Activated naive CD8-positive, alpha-beta T cell treated with anti-CD3 and anti-CD28 coated beads, Interleukin-2, amount 10 ng/mL, durations not matched to agents 7 days and 5 days (primary cell): ENCODE measurements around the gene AGXT2. TPM values are rescaled to one million over a fixed set of nuclear protein-coding genes. Genes with fewer than 3 reads are reported as not detected.
"Not testable (repeated sequence)": the region's sequence is repeated elsewhere in the genome, so short reads cannot be mapped to it uniquely, and the experiment has no call there.

ENCODE experiments used
- ATAC-seq: fragments of 150-1000 bp; cut with Tn5 transposase; one replicate; pipeline ENCODE4 v1.10.0; 2021; ENCODE audit warnings: low read depth, moderate library complexity
- POLR2A ChIA-PET: fragments of 350-600 bp; sonication (Branson Sonifier 250); formaldehyde crosslinking; loops from one replicate; lab custom pipeline; 2021; ENCODE audit warnings: antibody characterized with exemption; lab: Charles Lee
- DNase-seq: peaks from one replicate; pipeline ENCODE4 v3.0.0; 2021
- H3K27ac Mint-ChIP-seq: one replicate; pipeline ENCODE4 v1.8.0; 2022; ENCODE audit warnings: mild to moderate bottlenecking, mixed read lengths
- H3K27me3 Mint-ChIP-seq: one replicate; pipeline ENCODE4 v1.8.0; 2022; ENCODE audit warnings: mild to moderate bottlenecking, moderate library complexity, mixed read lengths
- H3K36me3 Mint-ChIP-seq: one replicate; pipeline ENCODE4 v1.8.0; 2021; ENCODE audit warnings: mild to moderate bottlenecking, mixed read lengths
- H3K4me1 Mint-ChIP-seq: one replicate; pipeline ENCODE4 v1.8.0; 2021; ENCODE audit warnings: mixed read lengths
- H3K4me3 Mint-ChIP-seq: one replicate; pipeline ENCODE4 v1.8.0; 2022; ENCODE audit warnings: mild to moderate bottlenecking, moderate library complexity, mixed read lengths
- H3K9me3 Mint-ChIP-seq: one replicate; pipeline ENCODE4 v1.8.0; 2021; ENCODE audit warnings: mixed read lengths
- total RNA-seq, 2 experiments: library from RNA; stranded (reverse); gene quantifications; one replicate each; pipeline ENCODE4 v1.2.3, GENCODE V29; 2021

Gene AGXT2
- total RNA-seq, 2 experiments from 2014 or later, result not detected

DNA sequence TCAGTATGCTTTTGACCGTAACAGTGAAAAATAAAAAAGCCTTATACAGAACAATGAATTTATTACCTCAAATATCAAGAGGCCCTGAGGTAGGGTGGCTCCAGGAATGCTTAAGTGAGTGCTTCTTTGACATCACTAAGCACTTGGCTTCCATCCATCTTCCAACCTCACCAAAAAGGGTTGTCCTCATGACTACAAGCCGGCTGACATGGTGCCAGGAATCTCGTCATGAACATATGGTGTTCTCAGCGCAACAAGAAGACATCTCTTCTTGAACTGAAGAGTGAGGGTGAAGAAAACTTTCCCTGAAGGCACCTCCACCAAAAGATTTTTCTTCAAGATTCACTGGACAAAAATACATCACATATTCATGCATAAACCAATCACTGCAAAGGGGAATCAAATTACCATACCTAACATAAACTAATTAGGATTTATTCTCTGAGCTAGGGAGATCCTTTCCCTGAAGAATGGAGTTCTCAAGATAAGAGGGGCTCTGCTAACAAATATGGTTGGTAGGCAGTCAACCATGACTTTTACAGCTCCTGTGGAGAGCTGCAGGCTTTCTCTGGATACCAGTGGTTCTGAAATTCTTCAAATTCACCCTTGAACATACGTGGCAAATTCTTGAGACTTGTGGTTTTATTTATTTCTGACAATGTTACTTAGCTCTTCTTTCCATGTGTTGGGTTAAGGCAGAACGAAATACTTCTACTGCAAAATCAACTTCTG is 49.5 kb downstream of the AGXT2 start:
- Mint-ChIP-seq H3K4me3 (no peak overlapping the region), H3K36me3 (no peaks in the 10 kb centered on the region), H3K4me1 (no peaks in the 10 kb centered on the region), H3K27me3 (peaks cover 25% of the 10 kb centered on the region), H3K27ac (no peak overlapping the region), H3K9me3 (no peaks in the 10 kb centered on the region)
- DNase-seq (no peak), ATAC-seq (no peak)
- POLR2A ChIA-PET, result no interaction called here

DNA sequence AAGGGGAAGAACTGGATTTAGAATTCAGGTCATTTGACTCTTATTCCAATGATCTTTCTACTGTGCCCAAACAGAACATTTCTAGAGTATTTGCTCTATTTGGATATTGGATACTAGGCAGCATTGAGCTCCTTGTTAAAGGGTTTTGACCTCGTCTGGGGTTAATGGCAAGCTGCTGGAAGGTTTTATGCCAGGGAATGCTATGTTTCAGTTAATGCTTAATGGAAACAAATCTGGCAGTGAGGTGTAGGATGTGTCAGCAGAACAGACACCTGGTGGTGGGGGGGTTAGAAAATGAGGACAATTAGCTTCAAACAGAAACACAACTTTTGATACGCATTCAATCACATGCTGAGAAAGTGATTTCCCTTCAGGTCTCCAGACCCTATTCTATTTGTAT is 51.5 kb downstream of the AGXT2 start:
- no peak overlapping the region for H3K4me3 Mint-ChIP-seq
- no peak overlapping the region for H3K27ac Mint-ChIP-seq
- H3K9me3 Mint-ChIP-seq, result no peaks in the 10 kb centered on the region
- ATAC-seq (no peak), DNase-seq (no peak)
- H3K36me3 Mint-ChIP-seq, result no peaks in the 10 kb centered on the region
- POLR2A ChIA-PET, result no interaction called here
- H3K4me1 Mint-ChIP-seq, result no peaks in the 10 kb centered on the region
- H3K27me3 Mint-ChIP-seq, result peaks cover 21% of the 10 kb centered on the region

DNA sequence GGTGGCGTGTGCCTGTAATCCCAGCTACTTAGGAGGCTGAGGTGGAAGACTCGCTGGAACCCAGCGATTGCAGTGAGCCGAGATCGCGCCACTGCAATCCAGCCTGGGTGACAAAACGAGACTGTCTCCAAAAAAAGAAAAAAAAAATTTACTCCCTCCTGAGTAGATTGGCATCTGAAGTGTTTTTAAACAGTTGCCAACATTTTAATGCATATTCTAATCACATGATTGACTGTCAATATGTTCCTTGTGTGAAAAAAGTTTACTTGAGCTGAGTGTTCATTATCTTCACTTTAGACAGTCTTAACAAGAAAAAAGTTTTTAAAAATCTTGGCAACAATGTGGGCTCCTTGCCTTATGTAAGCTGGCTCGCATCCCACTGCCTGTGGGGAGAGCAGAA is 53.8 kb downstream of the AGXT2 start:
- Mint-ChIP-seq H3K27ac (no peak overlapping the region), H3K36me3 (no peaks in the 10 kb centered on the region), H3K4me3 (no peak overlapping the region), H3K4me1 (no peaks in the 10 kb centered on the region), H3K9me3 (no peaks in the 10 kb centered on the region), H3K27me3 (peaks cover 26% of the 10 kb centered on the region)
- POLR2A ChIA-PET, result no interaction called here
- no peak for ATAC-seq
- no peak for DNase-seq

DNA sequence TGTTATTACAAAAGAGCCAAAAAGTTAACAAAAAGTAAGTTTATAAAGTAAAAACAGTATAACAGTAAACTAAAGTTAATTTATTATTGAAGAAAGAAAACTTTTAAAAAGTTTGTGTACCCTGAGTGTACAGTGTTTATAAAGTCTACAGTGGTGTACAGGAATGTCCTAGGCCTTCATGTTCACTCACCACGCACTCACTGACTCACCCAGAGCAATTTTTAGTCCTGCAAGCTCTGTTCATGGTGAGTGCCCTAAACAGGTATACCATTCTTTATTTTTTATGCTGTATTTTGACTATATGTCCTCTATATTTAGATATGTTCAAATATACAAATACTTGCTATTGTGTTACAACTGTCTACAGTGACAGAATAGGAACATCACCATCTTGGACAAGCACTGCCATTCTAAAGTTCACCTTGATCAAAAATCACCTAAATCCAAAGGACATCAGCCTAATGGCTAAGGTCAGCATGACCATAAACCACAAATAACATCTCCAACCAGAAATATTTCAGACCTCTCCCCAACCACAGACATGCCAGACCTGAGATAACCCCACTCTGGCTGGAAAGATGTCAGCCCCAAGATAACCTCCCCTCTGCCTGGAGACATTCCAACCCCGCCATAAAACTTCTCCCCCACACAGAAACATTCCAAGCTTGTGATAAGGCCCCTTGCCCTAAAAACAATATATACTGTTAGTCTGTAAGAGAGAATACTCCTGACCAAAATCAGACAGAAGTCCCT is 56.1 kb downstream of the AGXT2 start:
- Mint-ChIP-seq H3K4me3 (no peak overlapping the region), H3K9me3 (peaks cover 6% of the 10 kb centered on the region), H3K4me1 (no peaks in the 10 kb centered on the region), H3K27ac (no peak overlapping the region), H3K36me3 (peaks cover 1% of the 10 kb centered on the region), H3K27me3 (peaks cover 30% of the 10 kb centered on the region)
- POLR2A ChIA-PET, result no interaction called here
- DNase-seq, result no peak
- no peak for ATAC-seq

DNA sequence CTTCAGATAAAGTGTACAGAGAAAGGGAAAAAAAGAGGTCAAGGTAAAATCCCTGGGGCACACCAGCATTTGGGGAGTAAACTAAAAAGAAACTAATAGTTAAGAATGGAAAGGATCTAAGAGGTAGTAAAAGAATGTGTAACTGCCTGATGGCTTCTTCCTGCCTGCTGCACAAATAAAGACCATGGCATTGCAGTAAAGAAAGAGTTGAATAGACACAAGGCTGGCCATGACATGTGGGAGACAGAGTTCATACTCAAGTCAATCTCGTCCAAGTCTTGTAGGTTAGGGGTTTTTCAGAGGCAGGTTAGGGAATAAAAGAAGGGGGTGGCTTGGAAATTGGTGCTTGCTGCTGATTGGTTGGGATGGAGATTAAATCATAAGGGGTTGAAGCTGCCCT is 60.8 kb downstream of the AGXT2 start:
- Mint-ChIP-seq H3K36me3 (peaks cover 1% of the 10 kb centered on the region), H3K4me3 (no peak overlapping the region), H3K9me3 (peaks cover 9% of the 10 kb centered on the region), H3K4me1 (no peaks in the 10 kb centered on the region), H3K27ac (no peak overlapping the region), H3K27me3 (peaks cover 13% of the 10 kb centered on the region)
- DNase-seq (no peak), ATAC-seq (no peak)
- POLR2A ChIA-PET, result no interaction called here

DNA sequence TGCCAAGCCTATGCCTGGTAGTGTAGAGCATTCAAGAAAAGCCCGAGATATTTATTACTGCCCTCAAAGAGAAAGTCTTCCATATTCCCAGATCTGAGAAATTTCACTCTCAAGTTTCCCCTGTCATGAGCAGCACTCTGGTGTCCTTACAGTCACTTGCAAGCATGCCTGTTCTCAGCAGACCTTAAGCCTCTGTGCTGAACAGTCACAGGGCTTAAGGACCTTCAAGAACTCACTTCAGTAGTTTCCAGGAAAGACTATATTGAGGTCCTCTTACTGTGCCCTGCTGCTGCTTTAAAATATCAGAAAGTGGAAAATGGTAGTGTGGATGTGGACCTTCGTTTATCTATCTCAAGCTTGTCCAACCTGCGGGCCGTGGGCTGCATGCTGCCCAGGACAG is 64.9 kb downstream of the AGXT2 start:
- DNase-seq, result no peak
- Mint-ChIP-seq H3K4me1 (no peaks in the 10 kb centered on the region), H3K27me3 (no peaks in the 10 kb centered on the region), H3K4me3 (no peak overlapping the region), H3K36me3 (peaks cover 1% of the 10 kb centered on the region), H3K27ac (no peak overlapping the region), H3K9me3 (peaks cover 9% of the 10 kb centered on the region)
- POLR2A ChIA-PET, result no interaction called here
- ATAC-seq, result no peak

DNA sequence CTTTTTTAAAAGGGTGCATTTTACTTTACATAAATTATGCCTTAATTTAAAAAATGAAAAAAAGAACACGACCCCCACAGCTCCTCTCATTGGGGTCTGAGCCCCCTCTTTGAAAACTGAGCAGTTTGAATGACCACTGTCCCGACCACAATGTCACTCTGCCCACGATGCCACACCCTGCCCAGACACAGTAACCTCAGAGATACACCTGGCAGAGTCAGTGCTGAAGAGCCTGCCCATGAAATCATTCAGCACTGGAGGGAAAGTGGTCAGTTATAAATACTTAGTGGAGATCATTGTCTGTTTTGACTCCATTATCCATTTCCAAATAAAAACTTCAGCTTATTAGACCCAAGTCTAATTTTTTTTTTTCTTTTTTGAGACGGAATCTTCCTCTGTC is 69.1 kb downstream of the AGXT2 start:
- no peaks in the 10 kb centered on the region for H3K4me1 Mint-ChIP-seq
- ATAC-seq (no peak), DNase-seq (no peak)
- POLR2A ChIA-PET, result no interaction called here
- H3K36me3 Mint-ChIP-seq, result no peaks in the 10 kb centered on the region
- no peak overlapping the region for H3K4me3 Mint-ChIP-seq
- H3K9me3 Mint-ChIP-seq, result peaks cover 2% of the 10 kb centered on the region
- H3K27me3 Mint-ChIP-seq, result no peaks in the 10 kb centered on the region
- H3K27ac Mint-ChIP-seq, result no peak overlapping the region

DNA sequence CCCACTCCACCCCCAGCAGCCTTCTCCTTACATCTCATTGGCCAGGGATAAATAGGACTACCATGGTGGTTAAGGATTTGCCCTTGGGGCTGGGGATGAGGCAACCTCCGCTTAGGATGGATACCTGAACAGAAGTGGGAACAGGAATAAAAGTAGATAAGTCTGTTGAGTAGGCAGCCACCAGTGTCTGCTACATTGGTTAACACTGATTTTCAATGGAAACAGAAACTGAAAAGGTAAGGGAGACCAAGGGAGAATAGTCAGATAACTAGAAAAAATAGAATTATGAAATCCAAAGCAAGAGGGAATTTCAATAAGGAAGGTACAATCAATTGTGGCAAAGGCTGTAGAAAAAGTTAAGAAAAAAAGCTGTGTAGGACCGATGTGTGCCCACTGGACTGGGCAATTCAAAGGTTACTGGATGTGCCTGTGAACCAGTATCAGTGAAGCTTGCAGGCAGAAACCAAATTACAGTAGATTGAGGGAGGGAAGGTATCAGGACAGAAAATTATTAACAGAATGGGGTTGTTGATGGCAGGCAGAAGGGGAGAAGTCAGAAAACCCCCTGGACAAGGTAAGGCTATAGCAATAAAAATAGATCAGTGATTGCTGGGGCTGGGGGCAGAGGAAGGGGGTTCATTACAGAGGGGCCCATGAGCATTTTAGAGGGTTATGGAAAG is 69.7 kb downstream of the AGXT2 start:
- H3K9me3 Mint-ChIP-seq, result peaks cover 2% of the 10 kb centered on the region

DNA sequence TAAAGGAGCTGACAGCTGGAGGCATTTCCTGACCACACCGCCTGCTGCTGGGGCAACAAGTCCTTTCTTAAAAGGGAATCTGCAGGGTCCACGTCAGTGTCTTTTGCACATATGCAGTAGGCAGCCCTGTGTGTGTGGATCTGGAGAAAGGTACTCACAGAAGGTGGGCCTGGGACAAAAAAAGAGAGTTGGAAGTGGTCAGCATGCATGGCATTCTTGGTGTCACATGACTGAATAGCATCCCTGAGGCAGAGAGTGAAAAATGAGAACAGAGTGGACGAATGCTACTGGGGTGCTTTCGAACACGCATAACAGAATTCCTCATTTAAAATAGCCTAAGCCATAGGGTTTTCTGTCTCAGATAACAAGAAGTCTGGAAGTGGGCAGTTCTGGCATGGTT is 71.4 kb downstream of the AGXT2 start:
- H3K4me3 Mint-ChIP-seq, result no peak overlapping the region
- no peak overlapping the region for H3K27ac Mint-ChIP-seq
- no peaks in the 10 kb centered on the region for H3K27me3 Mint-ChIP-seq
- H3K36me3 Mint-ChIP-seq, result no peaks in the 10 kb centered on the region
- H3K9me3 Mint-ChIP-seq, result no peaks in the 10 kb centered on the region
- no peaks in the 10 kb centered on the region for H3K4me1 Mint-ChIP-seq
- DNase-seq, result no peak
- ATAC-seq, result no peak
- POLR2A ChIA-PET, result no interaction called here

More for the DNA sequence above, 69.7 kb downstream of the AGXT2 start:
- no peak for ATAC-seq
- no peak overlapping the region for H3K4me3 Mint-ChIP-seq
- no peaks in the 10 kb centered on the region for H3K27me3 Mint-ChIP-seq
- no peak for DNase-seq
- POLR2A ChIA-PET, result no interaction called here
- H3K27ac Mint-ChIP-seq, result no peak overlapping the region
- no peaks in the 10 kb centered on the region for H3K36me3 Mint-ChIP-seq
- no peaks in the 10 kb centered on the region for H3K4me1 Mint-ChIP-seq

DNA sequence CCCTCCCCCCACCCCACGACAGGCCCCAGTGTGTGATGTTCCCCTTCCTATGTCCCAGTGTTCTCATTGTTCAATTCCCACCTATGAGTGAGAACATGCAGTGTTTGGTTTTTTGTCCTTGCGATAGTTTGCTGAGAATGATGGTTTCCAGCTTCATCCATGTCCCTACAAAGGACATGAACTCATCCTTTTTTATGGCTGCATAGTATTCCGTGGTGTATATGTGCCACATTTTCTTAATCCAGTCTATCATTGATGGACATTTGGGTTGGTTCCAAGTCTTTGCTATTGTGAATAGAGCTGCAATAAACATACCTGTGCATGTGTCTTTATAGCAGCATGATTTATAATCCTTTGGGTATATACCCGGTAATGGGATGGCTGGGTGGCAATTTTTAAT is 76.1 kb downstream of the AGXT2 start:
- not testable (repeated sequence) for H3K4me3 Mint-ChIP-seq, H3K27me3 Mint-ChIP-seq, H3K9me3 Mint-ChIP-seq, H3K27ac Mint-ChIP-seq, DNase-seq, H3K36me3 Mint-ChIP-seq, H3K4me1 Mint-ChIP-seq, ATAC-seq
- POLR2A ChIA-PET, result interaction anchor here (0.6 kb wide), 1 partner anchor 9 kb away, joined by 3 read pairs; no protein-coding TSS in a partner anchor

DNA sequence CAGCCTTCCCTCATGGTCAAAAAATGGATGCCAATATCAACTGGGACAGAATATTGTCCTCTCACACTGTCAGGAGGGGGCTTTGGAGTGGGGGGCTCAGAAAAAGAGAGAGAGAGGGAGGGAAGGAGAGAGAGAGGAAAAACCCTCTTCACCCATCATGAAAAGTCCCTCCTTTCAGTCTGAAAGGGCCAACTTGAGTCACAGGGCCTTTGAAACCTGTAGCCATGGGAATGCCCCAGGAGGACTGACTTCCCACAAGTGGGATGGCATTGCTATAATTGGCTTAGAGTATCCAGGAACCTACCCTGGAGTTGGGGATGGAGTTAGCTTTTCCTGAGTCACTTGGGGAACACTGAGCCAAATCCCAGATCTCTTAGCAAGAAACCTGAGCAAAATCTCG is 77.2 kb downstream of the AGXT2 start:
- ATAC-seq (no peak), DNase-seq (no peak)
- Mint-ChIP-seq H3K4me3 (no peak overlapping the region), H3K27ac (no peak overlapping the region), H3K9me3 (peaks cover 8% of the 10 kb centered on the region), H3K36me3 (peaks cover 12% of the 10 kb centered on the region), H3K4me1 (no peaks in the 10 kb centered on the region), H3K27me3 (no peaks in the 10 kb centered on the region)
- POLR2A ChIA-PET, result no interaction called here

DNA sequence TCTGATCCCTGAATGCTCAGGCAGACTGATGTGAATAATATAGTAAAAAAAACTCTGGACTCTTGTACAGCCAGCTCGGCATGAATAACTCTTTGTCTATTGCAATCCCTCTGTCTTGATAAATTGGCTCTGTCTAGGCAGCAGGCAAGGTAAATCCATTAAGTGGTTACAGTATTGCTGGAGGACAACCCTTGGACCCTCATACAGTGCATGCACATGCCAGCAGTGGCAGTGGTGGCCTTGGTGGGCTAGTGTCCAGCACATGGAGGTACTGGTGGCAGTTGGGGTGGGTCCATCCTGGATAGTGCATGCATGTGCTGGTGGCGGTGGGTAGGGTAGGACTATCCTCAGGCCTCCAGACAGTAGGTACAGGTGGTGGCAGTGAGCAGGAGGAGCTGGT is 79.5 kb downstream of the AGXT2 start:
- no peaks in the 10 kb centered on the region for H3K27me3 Mint-ChIP-seq
- no peak overlapping the region for H3K27ac Mint-ChIP-seq
- DNase-seq (no peak), ATAC-seq (no peak)
- H3K4me1 Mint-ChIP-seq, result no peaks in the 10 kb centered on the region
- POLR2A ChIA-PET, result no interaction called here
- no peak overlapping the region for H3K4me3 Mint-ChIP-seq
- H3K36me3 Mint-ChIP-seq, result peaks cover 16% of the 10 kb centered on the region
- H3K9me3 Mint-ChIP-seq, result peaks cover 11% of the 10 kb centered on the region

DNA sequence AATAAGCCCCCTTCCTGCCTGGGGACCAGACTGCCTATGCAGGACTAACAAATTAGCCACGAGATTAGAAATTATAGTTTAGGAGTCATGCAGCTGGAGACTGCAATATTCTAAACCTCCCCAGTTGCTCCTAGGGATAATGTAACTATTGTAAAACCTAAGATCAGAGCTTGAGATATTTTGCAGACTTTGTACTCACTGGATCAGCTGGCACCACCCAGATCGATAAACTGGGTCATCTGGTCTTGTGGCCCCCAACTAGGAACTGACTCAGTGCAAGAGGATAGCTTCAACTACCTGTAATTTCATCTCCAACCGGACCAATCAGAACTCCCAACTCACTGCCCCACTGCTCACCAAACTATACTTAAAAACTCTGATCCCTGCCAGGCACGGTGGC is 80.2 kb downstream of the AGXT2 start:
- Mint-ChIP-seq H3K27ac (no peak overlapping the region), H3K9me3 (peaks cover 11% of the 10 kb centered on the region), H3K36me3 (peaks cover 16% of the 10 kb centered on the region), H3K27me3 (no peaks in the 10 kb centered on the region), H3K4me1 (no peaks in the 10 kb centered on the region), H3K4me3 (no peak overlapping the region)
- no peak for DNase-seq
- ATAC-seq, result no peak
- POLR2A ChIA-PET, result no interaction called here

DNA sequence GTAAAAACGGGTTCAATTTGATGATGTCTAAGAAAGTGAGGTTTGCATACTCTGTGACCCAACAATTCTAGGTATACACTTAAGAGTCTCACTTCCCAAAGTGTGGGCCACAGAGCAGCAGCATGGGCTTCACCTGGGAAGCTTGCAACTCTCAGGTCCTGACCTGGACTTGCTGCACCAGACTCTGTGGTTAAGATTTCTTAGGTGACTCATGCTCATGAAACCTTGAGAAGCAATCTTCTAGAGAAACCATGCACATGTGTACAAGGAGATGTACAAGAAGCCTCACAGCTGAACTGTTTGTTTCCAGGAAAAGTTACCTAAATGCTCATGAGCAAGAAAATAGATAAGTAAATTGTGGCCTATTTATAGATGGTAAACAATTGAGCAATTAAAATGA is 88.4 kb downstream of the AGXT2 start:
- no peak overlapping the region for H3K27ac Mint-ChIP-seq
- H3K4me3 Mint-ChIP-seq, result no peak overlapping the region
- H3K36me3 Mint-ChIP-seq, result peaks cover 4% of the 10 kb centered on the region
- POLR2A ChIA-PET, result no interaction called here
- no peaks in the 10 kb centered on the region for H3K9me3 Mint-ChIP-seq
- peaks cover 10% of the 10 kb centered on the region for H3K4me1 Mint-ChIP-seq
- ATAC-seq, result peak; percentile 50
- DNase-seq, result no peak
- no peaks in the 10 kb centered on the region for H3K27me3 Mint-ChIP-seq
